ENCODE results near the gene PRPF38A. TPM values are rescaled to one million over a fixed set of nuclear protein-coding genes. Genes with fewer than 3 reads are reported as not detected.

The PRPF38A gene
- total and polyA plus RNA-seq, 2 donors (not counting 3 experiments of a cell fraction or from before 2014, with no cell fraction given), result 16.0 to 42.0 TPM

GRCh38 chr1:52416811-52417210 is 12.4 kb downstream of the PRPF38A start:
- H3K9me3 ChIP-seq (replicated peaks; ENCODE audit: control insufficient read depth, insufficient read depth, low read length), result no peaks in the 10 kb centered on the region
- no peaks in the 10 kb centered on the region for H3K4me1 ChIP-seq (ENCODE audit: control insufficient read depth, extremely low read depth, insufficient read depth, low read length)
- no peaks in the 10 kb centered on the region for H3K9me1 ChIP-seq (replicated peaks; ENCODE audit: control insufficient read depth, extremely low read depth, insufficient read depth, low read length)
- TF ChIP-seq MYC (IDR thresholded peaks at IDR 0.05; ENCODE audit: low read depth, low read length) (no peak), POLR2A (IDR thresholded peaks at IDR 0.05; ENCODE audit: low read depth, low read length) (no peak)
- TF ChIP-seq, protein P1, sequence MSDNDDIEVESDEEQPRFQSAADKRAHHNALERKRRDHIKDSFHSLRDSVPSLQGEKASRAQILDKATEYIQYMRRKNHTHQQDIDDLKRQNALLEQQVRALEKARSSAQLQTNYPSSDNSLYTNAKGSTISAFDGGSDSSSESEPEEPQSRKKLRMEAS (IDR thresholded peaks at IDR 0.05; ENCODE audit: insufficient read depth, insufficient read length), result no peak
- intact Hi-C loops (cut with micrococcal nuclease), result no loop called here
- no peaks in the 10 kb centered on the region for H3K79me2 ChIP-seq (ENCODE audit: control insufficient read depth, insufficient read depth, low read length)
- BruUV-seq (replicated peaks), result no TSS peak
- H3K4me2 ChIP-seq (ENCODE audit: insufficient read depth, low read length), result no peak overlapping the region
- H2AFZ ChIP-seq (ENCODE audit: low read depth, low read length), result no peak overlapping the region
- no peak overlapping the region for H3K9ac ChIP-seq (replicated peaks; ENCODE audit: extremely low read depth, insufficient read depth, low read length)
- no peaks in the 10 kb centered on the region for H3K27me3 ChIP-seq (ENCODE audit: control insufficient read depth in 2 of 2, insufficient read depth in 2 of 2, low read length in 2 of 2)
- peaks cover 15 to 25% of the 10 kb centered on the region in 2 experiments for H3K36me3 ChIP-seq (ENCODE audit: control insufficient read depth in 2 of 2, extremely low read depth in 1 of 2, insufficient read depth in 2 of 2, low read length in 2 of 2)
- no peak overlapping the region for H3K27ac ChIP-seq (ENCODE audit: insufficient read depth, low read depth, low read length)
- DNase-seq (ENCODE audit: low read depth, low spot score) (peak; percentile 71), FAIRE-seq (peak; percentile 40)
- no peak overlapping the region for H3K4me3 ChIP-seq (replicated peaks in 1 of 3; ENCODE audit: insufficient read depth in 1 of 3, low read depth in 1 of 3, low read length in 3 of 3)
- POLR2A ChIA-PET, result no interaction called here
- no peaks in the 10 kb centered on the region for H4K20me1 ChIP-seq (replicated peaks; ENCODE audit: control insufficient read depth, extremely low read depth, insufficient read depth, low read length)
- dilution Hi-C loops (cut with MboI; ENCODE audit: extremely low pct_ligation_motif_present, low sequenced_read_pairs), result no loop called here
- CTCF ChIA-PET, result no interaction called here

- FAIRE-seq, result no peak
- H3K4me2 ChIP-seq (ENCODE audit: insufficient read depth, low read length), result no peak overlapping the region
- H4K20me1 ChIP-seq (replicated peaks; ENCODE audit: control insufficient read depth, extremely low read depth, insufficient read depth, low read length), result no peaks in the 10 kb centered on the region
- H3K27me3 ChIP-seq (ENCODE audit: control insufficient read depth in 2 of 2, insufficient read depth in 2 of 2, low read length in 2 of 2), result no peaks in the 10 kb centered on the region
- DNase-seq (ENCODE audit: low read depth, low spot score), result no peak
- H3K4me3 ChIP-seq (replicated peaks in 1 of 3; ENCODE audit: insufficient read depth in 1 of 3, low read depth in 1 of 3, low read length in 3 of 3), result no peak overlapping the region
- BruUV-seq (replicated peaks), result no TSS peak
- ChIA-PET POLR2A (no interaction called here), CTCF (interaction anchor here (1.0 kb wide), 1 partner anchor 265 kb away, joined by 3 read pairs; no protein-coding TSS in a partner anchor)
- dilution Hi-C loops (cut with MboI; ENCODE audit: extremely low pct_ligation_motif_present, low sequenced_read_pairs) (no loop called here), intact Hi-C loops (cut with micrococcal nuclease) (no loop called here)
- H2AFZ ChIP-seq (ENCODE audit: low read depth, low read length), result no peak overlapping the region
- H3K36me3 ChIP-seq (ENCODE audit: control insufficient read depth in 2 of 2, extremely low read depth in 1 of 2, insufficient read depth in 2 of 2, low read length in 2 of 2), result no peaks in the 10 kb centered on the region
- H3K9me1 ChIP-seq (replicated peaks; ENCODE audit: control insufficient read depth, extremely low read depth, insufficient read depth, low read length), result no peaks in the 10 kb centered on the region
- H3K4me1 ChIP-seq (ENCODE audit: control insufficient read depth, extremely low read depth, insufficient read depth, low read length), result peaks cover 9% of the 10 kb centered on the region
- H3K9ac ChIP-seq (replicated peaks; ENCODE audit: extremely low read depth, insufficient read depth, low read length), result no peak overlapping the region
- TF ChIP-seq MYC (IDR thresholded peaks at IDR 0.05; ENCODE audit: low read depth, low read length), result no peak
- no peak for TF ChIP-seq FOS (IDR thresholded peaks at IDR 0.05; ENCODE audit: borderline replicate concordance, insufficient read depth, low read length)
- no peaks in the 10 kb centered on the region for H3K9me3 ChIP-seq (replicated peaks; ENCODE audit: control insufficient read depth, insufficient read depth, low read length)
- H3K79me2 ChIP-seq (ENCODE audit: control insufficient read depth, insufficient read depth, low read length), result no peaks in the 10 kb centered on the region
- no peak overlapping the region for H3K27ac ChIP-seq (ENCODE audit: insufficient read depth, low read depth, low read length)
Measured at GRCh38 chr1:52420713-52421112, 16.3 kb downstream of the PRPF38A start.

Measured in endothelial cell of umbilical vein (primary cell).